ENCODE data around the gene SMAP1. TPM values are rescaled to one million over a fixed set of nuclear protein-coding genes. Genes with fewer than 3 reads are reported as not detected.

SMAP1 gene
- polyA plus RNA-seq, 1 experiment: 23.3 TPM

DNA sequence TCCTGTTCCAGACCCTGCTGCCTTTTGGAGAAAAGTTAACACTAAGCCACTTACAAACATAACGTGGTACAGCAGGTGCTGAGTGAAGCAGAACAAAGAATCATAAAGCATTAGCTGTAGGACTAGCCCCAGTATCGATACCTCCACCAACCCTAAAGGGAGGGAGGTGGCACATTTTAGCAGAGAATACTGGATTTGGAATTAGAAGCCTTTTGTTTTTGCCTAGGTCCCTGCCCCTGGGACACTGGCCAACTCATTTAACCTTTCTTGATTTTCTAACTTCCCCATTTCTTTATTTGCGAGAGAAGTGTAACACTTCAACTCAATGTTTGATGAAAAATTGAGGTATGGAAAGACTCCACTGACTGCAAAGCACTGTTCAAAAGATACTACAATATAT, 195.7 kb downstream of the SMAP1 start:
- POLR2A ChIA-PET: no interaction called here
- H3K4me3 ChIP-seq (ENCODE audit: low read depth, low read length): no peak overlapping the region

GRCh38 chr6:70864401-70864800, 196.7 kb downstream of the SMAP1 start:
- POLR2A ChIA-PET: no interaction called here
- no peak for TF ChIP-seq CTCF (IDR thresholded peaks at IDR 0.05; ENCODE audit: insufficient read depth, low read depth, low read length)
- no peak overlapping the region for H3K4me3 ChIP-seq (ENCODE audit: low read depth, low read length)
- CTCF ChIA-PET: interaction anchor here (0.9 to 1.5 kb wide), 3 partner anchors 20 to 157 kb away, joined by 3 to 5 read pairs (median 3); no protein-coding TSS in a partner anchor
- H3K27me3 ChIP-seq (ENCODE audit: control insufficient read depth, insufficient read depth, low read length): no peaks in the 10 kb centered on the region
- DNase-seq (ENCODE audit: low read depth): no peak
- no peaks in the 10 kb centered on the region for H3K36me3 ChIP-seq (ENCODE audit: control insufficient read depth, insufficient read depth, low read length)

More for the DNA sequence above, 195.7 kb downstream of the SMAP1 start:
- DNase-seq (ENCODE audit: low read depth): no peak
- CTCF ChIA-PET: interaction anchor here (1.1 kb wide), 1 partner anchor 156 kb away, joined by 4 read pairs; no protein-coding TSS in a partner anchor
- Histone ChIP-seq H3K36me3 (ENCODE audit: control insufficient read depth, insufficient read depth, low read length) (no peaks in the 10 kb centered on the region), H3K27me3 (ENCODE audit: control insufficient read depth, insufficient read depth, low read length) (no peaks in the 10 kb centered on the region)
- no peak for TF ChIP-seq CTCF (IDR thresholded peaks at IDR 0.05; ENCODE audit: insufficient read depth, low read depth, low read length)

GRCh38 chr6:70872469-70872868, 204.8 kb downstream of the SMAP1 start:
- Histone ChIP-seq H3K27me3 (ENCODE audit: control insufficient read depth, insufficient read depth, low read length) (no peaks in the 10 kb centered on the region), H3K36me3 (ENCODE audit: control insufficient read depth, insufficient read depth, low read length) (no peaks in the 10 kb centered on the region), H3K4me3 (ENCODE audit: low read depth, low read length) (no peak overlapping the region)
- ChIA-PET POLR2A (no interaction called here), CTCF (interaction anchor here (0.6 to 1.5 kb wide), 2 partner anchors 12 to 1203 kb away, joined by 3 to 4 read pairs; no protein-coding TSS in a partner anchor)
- no peak for DNase-seq (ENCODE audit: low read depth)
- TF ChIP-seq CTCF (IDR thresholded peaks at IDR 0.05; ENCODE audit: insufficient read depth, low read depth, low read length): no peak

DNA sequence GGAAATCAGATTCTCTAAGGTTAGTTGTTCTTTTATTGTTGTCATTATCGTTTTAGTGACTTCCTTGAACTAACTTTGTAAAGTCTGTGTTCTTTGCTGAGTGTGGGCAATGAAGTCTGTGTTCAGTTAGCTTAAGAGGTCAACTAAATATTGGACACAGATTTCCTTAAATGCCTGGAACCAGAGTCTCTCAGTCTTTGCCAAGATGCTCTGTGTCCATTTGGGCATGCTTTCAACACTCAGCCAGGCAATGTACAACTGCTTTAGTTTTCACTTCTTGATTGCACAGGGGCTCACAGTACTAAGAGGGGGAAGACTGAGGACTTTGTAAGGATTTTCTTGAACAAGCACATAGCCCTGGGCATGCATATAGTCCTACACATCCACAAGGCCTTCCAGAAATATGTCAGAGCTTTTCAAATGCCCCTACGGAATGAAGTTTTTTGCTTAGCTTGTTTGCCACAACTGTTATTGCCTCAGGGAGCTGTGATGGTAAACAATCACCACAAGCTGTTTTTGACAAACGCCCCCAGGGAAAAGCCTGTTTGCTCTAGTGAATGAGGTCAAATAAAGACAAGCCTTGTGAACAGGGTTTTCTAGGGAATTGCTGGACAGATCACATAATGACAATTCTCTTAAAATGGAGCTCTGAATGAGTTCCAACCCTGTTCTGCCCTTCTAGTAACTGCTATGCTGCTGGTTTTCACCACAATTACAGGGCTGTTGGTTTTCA, 206.7 kb downstream of the SMAP1 start:
- no peak for DNase-seq (ENCODE audit: low read depth)
- Histone ChIP-seq H3K4me3 (ENCODE audit: low read depth, low read length) (no peak overlapping the region), H3K36me3 (ENCODE audit: control insufficient read depth, insufficient read depth, low read length) (no peaks in the 10 kb centered on the region), H3K27me3 (ENCODE audit: control insufficient read depth, insufficient read depth, low read length) (0 out of 2 replicates have a peak, but pooled peaks cover 2% of the 10 kb centered on the region)
- ChIA-PET POLR2A (no interaction called here), CTCF (interaction anchor here (0.8 to 1.3 kb wide), 2 partner anchors 10 to 11 kb away, joined by 4 to 10 read pairs; no protein-coding TSS in a partner anchor)
- no peak for TF ChIP-seq CTCF (IDR thresholded peaks at IDR 0.05; ENCODE audit: insufficient read depth, low read depth, low read length)

DNA sequence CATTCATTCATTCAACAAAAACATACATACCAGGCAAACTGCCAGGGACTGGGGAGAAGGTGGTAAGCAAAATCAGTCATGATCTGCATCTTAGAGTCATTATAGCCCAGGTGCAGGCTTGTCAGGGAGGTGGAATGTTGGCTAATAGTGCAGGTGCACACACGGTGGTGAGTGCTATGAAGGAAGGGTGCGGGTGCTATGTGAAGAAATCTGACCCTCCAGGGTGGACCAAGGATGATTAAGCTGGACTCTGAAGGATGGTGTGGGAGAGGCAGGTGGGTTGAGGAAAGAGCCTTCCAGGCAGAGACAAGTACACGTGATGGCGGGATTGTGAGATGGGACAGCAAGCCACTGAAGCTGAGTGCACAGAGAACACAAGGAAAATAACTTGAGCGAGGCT, 211.8 kb downstream of the SMAP1 start:
- DNase-seq (ENCODE audit: low read depth): no peak
- H3K27me3 ChIP-seq (ENCODE audit: control insufficient read depth, insufficient read depth, low read length): peaks cover 5% of the 10 kb centered on the region; the same call in 1 of the 2 replicates
- ChIA-PET POLR2A (no interaction called here), CTCF (interaction anchor here (0.8 to 3.4 kb wide), 3 partner anchors 172 to 193 kb away, joined by 3 to 20 read pairs (median 3); no protein-coding TSS in a partner anchor)
- TF ChIP-seq CTCF (IDR thresholded peaks at IDR 0.05; ENCODE audit: insufficient read depth, low read depth, low read length): no peak
- no peak overlapping the region for H3K4me3 ChIP-seq (ENCODE audit: low read depth, low read length)
- no peaks in the 10 kb centered on the region for H3K36me3 ChIP-seq (ENCODE audit: control insufficient read depth, insufficient read depth, low read length)

Data from BJ (cell line).